Heart left ventricle (tissue), 16 donors: ENCODE measurements around the gene CTCF. TPM values are rescaled to one million over a fixed set of nuclear protein-coding genes. Genes with fewer than 3 reads are reported as not detected.
A peak's percentile ranks its signal among the peaks of the same experiment; 100 is the strongest.

ENCODE experiments used
- ATAC-seq, 4 donors: fragments of 200-7000 bp; cut with Tn5 transposase; one replicate each; pipeline ENCODE4 v1.9.1; 2020 to 2022; ENCODE audit warnings: moderate library complexity in 4 of 4, mild to moderate bottlenecking in 3 of 4, moderate number of reproducible peaks in 1 of 4
- DNase-seq, 5 donors: peaks; one replicate each; pipeline ENCODE4 v3.0.0-alpha.2; 2020
- H3K27ac ChIP-seq, 12 donors: fragments of 200-600 bp; sonication (generic) in 4 of 12; one replicate each; pipeline versions ENCODE4 v1.5.0 to v1.8.0; 2016 to 2022; ENCODE audit warnings: mild to moderate bottlenecking in 2 of 12
- H3K27me3 ChIP-seq, 9 donors: fragments of 200-600 bp; sonication (generic) in 2 of 9; one replicate each; pipeline versions ENCODE4 v1.5.1 to v1.8.0; 2016 to 2022; ENCODE audit warnings: mild to moderate bottlenecking in 3 of 9
- H3K36me3 ChIP-seq, 9 donors: fragments of 200-600 bp; sonication (generic) in 2 of 9; one replicate each; pipeline versions ENCODE4 v1.5.0 to v1.8.0; 2018 to 2022; ENCODE audit warnings: mild to moderate bottlenecking in 2 of 9
- H3K4me1 ChIP-seq, 12 donors: fragments of 200-600 bp; sonication (generic) in 4 of 12; one replicate each; pipeline versions ENCODE4 v1.5.0 to v1.8.0; 2016 to 2022; ENCODE audit warnings: mild to moderate bottlenecking in 3 of 12
- H3K4me3 ChIP-seq, 12 donors: fragments of 200-600 bp; sonication (generic) in 4 of 12; one replicate each; pipeline versions ENCODE4 v1.5.0 to v1.8.0; 2017 to 2022; ENCODE audit warnings: mild to moderate bottlenecking in 9 of 12, moderate library complexity in 4 of 12
- H3K9me3 ChIP-seq, 12 donors: fragments of 200-600 bp; sonication (generic) in 4 of 12; one replicate each; pipeline versions ENCODE4 v1.5.0 to v1.8.0; 2016 to 2022; ENCODE audit warnings: mild to moderate bottlenecking in 1 of 12
- CTCF ChIP-seq, 12 donors: fragments of 200-600 bp; sonication (generic) in 4 of 12; IDR thresholded peaks; one replicate each; pipeline versions ENCODE4 v1.5.0 to v1.8.0; 2018 to 2022; ENCODE audit warnings: antibody characterized with exemption in 12 of 12, mild to moderate bottlenecking in 5 of 12
- POLR2A ChIP-seq, 2 donors: fragments of 450-650 bp; IDR thresholded peaks; one replicate each; pipeline ENCODE4 v1.6.1; 2017; ENCODE audit warnings: antibody characterized with exemption in 2 of 2, mild to moderate bottlenecking in 2 of 2, moderate library complexity in 2 of 2
- WGBS, 4 donors: extraction: QIAGEN DNeasy Blood & Tissue Kit in 2 of 4; methylation state at CpG; one replicate each; pipeline versions ENCODE4 v1.1.5 to v1.1.7; 2013 to 2018; 5-methylcytosine and 5-hydroxymethylcytosine counted together
- intact Hi-C, 10 donors: fragments of 100-400 bp; cut with DNase I; formaldehyde crosslinking; loops; one replicate each; pipeline versions ENCODE4 v1.11.1 to v1.14.2; 2022
- polyA plus RNA-seq, 2 donors: library from polyadenylated mRNA; stranded (reverse); fragments of 200-250 nt; gene quantifications; one replicate each; pipeline ENCODE4 v1.2.3, GENCODE V29; 2013
- total RNA-seq, 9 donors: library from RNA; depleted of rRNA in 2 of 9; stranded (reverse); fragments of >200 nt in 2 of 9; fragmentation: NEBNext Ultra II Directional in 3 of 9; extraction: Animal tissue kit (Norgen Biotek cat#: 25700) in 3 of 9; gene quantifications; one replicate each; pipeline versions ENCODE4 v1.1.0 to v1.2.4, GENCODE V29; 2016 to 2023
- donor health status: ischemic (EF 13 %, LVEDD 7.1; RV severe dilation, severe dysfunction).
- donor health status: healthy with polysubstance abuse.
- donor health status: DM: no; HTN: yes; CAD: no.
- donor health status: DM: no; HTN: no; CAD: no.
- donor health status: ischemic (EF 25% LVEDD 6.9; RV normal size, moderate dysfunction).
- donor health status: ischemic (EF 25% LVEDD 5.7; RV mildly dilated, moderate dysfunction).
- donor health status: healthy.
- donor health status: DM: yes; HTN: yes; CAD: no.
- donor health status: ischemic (EF 35%, LVEDD 5.7; RV mildly dilated, moderate dysfunction).
- donor health status: nonischemic (EF 11% LVEDD 7.7; RV severe dilation, severe dysfunction).
- donor health status: DM: yes; HTN: yes; CAD: no.
- donor health status: PGD.
- donor health status: ischemic (EF 29% LVEDD 5.4; RV normal size, mild dysfunction).
- donor health status: nonischemic (EF 23%, LVEDD 6.1; RV moderate dilation, normal function).

Gene CTCF
- total and polyA plus RNA-seq, 11 donors, result 13.9 to 35.8 (median 25.3) TPM

DNA sequence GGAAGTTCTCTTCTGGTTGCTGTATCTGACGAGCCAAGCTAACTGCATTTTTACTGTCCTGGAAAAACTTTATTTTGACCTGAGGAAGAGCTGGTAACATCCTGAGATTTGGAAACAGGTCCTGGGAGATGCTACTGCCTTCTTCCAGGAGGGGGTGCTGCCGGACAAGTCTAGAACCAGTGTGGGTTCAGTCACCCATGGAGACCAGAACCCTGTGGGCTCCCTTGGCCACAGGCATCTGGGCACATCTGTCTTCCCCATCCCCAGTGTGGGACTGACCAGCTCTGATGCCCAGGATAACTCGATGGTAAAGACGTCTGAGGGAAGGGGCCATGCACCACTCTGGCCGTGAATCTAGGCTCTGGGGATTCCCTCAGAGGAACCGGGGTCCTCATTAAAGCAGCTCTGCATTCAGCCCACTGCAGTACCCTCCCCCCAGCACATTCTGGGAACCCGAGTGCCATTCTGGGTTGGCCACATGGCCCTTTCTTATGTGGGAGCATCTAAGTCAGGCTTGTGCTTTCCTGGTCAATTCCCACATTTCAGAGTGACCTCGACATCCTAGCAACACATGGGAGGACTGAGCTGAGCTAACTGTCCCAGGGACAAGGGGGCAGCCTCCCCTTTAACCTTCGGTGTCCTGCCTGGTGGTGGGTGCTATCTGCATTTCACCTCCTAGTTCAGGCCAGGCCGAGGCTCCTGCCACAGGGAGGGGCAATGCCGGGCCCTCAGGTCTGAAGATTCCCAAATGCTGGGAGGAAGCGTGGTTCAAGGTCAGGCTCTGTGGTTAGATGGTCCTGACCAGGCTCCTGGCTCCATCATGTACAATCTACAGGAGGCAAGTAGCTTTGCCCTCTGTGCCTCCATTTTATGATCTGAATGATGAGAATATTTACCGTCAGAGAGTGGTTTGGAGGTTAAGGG, 110.7 kb downstream of the CTCF start:
- intact Hi-C loops, result loop anchor here in 9 of 10 donors (1.0 to 10.0 kb wide), 15 partner anchors 44 to 392 kb away; partner anchors contain the start of genes RANBP10 (in 7 of the 9), TSNAXIP1 (in 7 of the 9), GFOD2 (in 5 of the 9) and DDX28 (in 1 of the 9)
- DNase-seq, result peak in 4 of 5 donors; percentile 62 to 75 (median 75)
- Histone ChIP-seq H3K9me3 (no peaks in the 10 kb centered on the region), H3K4me1 (peaks cover 8 to 45% (median 26%) of the 10 kb centered on the region in 12 donors), H3K27ac (peak overlapping the region; percentile 47 to 91 (median 76)), H3K27me3 (no peaks in the 10 kb centered on the region), H3K36me3 (peaks cover 0 to 7% (median 0%) of the 10 kb centered on the region in 9 donors), H3K4me3 (peak overlapping the region in 1 of 12 donors; percentile 12)
- TF ChIP-seq CTCF (IDR thresholded peaks at IDR 0.05) (peak; percentile 65 to 83 (median 76)), POLR2A (IDR thresholded peaks at IDR 0.05) (no peak)
- 47 to 60% (median 52%) methylated on average over 10 to 13 of the region's 13 CpGs for WGBS, 4 donors
- ATAC-seq, result peak; percentile 36 to 69 (median 53)

- intact Hi-C loops, result loop anchor here in 9 of 10 donors (1.0 to 10.0 kb wide), 15 partner anchors 43 to 391 kb away; partner anchors contain the start of genes RANBP10 (in 7 of the 9), TSNAXIP1 (in 7 of the 9), GFOD2 (in 5 of the 9) and DDX28 (in 1 of the 9)
- H3K27ac ChIP-seq, result peak overlapping the region; percentile 47 to 91 (median 76)
Observed at GRCh38 chr16:67673712-67674580, 111.6 kb downstream of the CTCF start.

More at GRCh38 chr16:67673712-67674580, 111.6 kb downstream of the CTCF start:
- Histone ChIP-seq H3K4me3 (peak overlapping the region in 1 of 12 donors; percentile 12), H3K36me3 (peaks cover 0 to 7% (median 0%) of the 10 kb centered on the region in 9 donors), H3K4me1 (peaks cover 8 to 40% (median 23%) of the 10 kb centered on the region in 12 donors), H3K9me3 (no peaks in the 10 kb centered on the region), H3K27me3 (no peaks in the 10 kb centered on the region)
- TF ChIP-seq POLR2A (IDR thresholded peaks at IDR 0.05) (no peak), CTCF (IDR thresholded peaks at IDR 0.05) (no peak)
- ATAC-seq, result peak; percentile 51 to 84 (median 60)
- WGBS, 4 donors, result 43 to 53% (median 48%) methylated on average over 20 to 21 of the region's 21 CpGs
- DNase-seq, result peak; percentile 79 to 87 (median 82)
